Central memory CD8-positive, alpha-beta T cell (primary cell): Measurements from ENCODE around the gene PHACTR1.

ENCODE experiments used
- ATAC-seq: fragments of 150-1000 bp; cut with Tn5 transposase; replicated peaks from 2 replicates; pipeline ENCODE4 v1.10.0; 2022; ENCODE audit warnings: mild to moderate bottlenecking, moderate FRiP score, moderate number of reproducible peaks; ENCODE audit not compliant: poor library complexity, severe bottlenecking; ENCODE audit errors: extremely low read depth
- DNase-seq, 2 donors: peaks; one replicate each; pipeline ENCODE4 v3.0.0; 2021; ENCODE audit warnings: low spot score in 2 of 2
- H3K27ac Mint-ChIP-seq: one replicate; pipeline ENCODE4 v1.8.0; 2022; ENCODE audit warnings: low read depth, mild to moderate bottlenecking, moderate library complexity, mixed read lengths
- H3K27me3 Mint-ChIP-seq: one replicate; pipeline ENCODE4 v1.8.0; 2022; ENCODE audit warnings: mixed read lengths
- H3K36me3 Mint-ChIP-seq: one replicate; pipeline ENCODE4 v1.8.0; 2022; ENCODE audit warnings: mild to moderate bottlenecking, moderate library complexity, mixed read lengths; ENCODE audit not compliant: insufficient read depth
- H3K4me1 Mint-ChIP-seq: one replicate; pipeline ENCODE4 v1.8.0; 2022; ENCODE audit warnings: mixed read lengths
- H3K4me3 Mint-ChIP-seq: one replicate; pipeline ENCODE4 v1.8.0; 2022; ENCODE audit warnings: mild to moderate bottlenecking, moderate library complexity, mixed read lengths
- H3K9me3 Mint-ChIP-seq: one replicate; pipeline ENCODE4 v1.8.0; 2022; ENCODE audit warnings: mixed read lengths

PHACTR1 gene

DNA sequence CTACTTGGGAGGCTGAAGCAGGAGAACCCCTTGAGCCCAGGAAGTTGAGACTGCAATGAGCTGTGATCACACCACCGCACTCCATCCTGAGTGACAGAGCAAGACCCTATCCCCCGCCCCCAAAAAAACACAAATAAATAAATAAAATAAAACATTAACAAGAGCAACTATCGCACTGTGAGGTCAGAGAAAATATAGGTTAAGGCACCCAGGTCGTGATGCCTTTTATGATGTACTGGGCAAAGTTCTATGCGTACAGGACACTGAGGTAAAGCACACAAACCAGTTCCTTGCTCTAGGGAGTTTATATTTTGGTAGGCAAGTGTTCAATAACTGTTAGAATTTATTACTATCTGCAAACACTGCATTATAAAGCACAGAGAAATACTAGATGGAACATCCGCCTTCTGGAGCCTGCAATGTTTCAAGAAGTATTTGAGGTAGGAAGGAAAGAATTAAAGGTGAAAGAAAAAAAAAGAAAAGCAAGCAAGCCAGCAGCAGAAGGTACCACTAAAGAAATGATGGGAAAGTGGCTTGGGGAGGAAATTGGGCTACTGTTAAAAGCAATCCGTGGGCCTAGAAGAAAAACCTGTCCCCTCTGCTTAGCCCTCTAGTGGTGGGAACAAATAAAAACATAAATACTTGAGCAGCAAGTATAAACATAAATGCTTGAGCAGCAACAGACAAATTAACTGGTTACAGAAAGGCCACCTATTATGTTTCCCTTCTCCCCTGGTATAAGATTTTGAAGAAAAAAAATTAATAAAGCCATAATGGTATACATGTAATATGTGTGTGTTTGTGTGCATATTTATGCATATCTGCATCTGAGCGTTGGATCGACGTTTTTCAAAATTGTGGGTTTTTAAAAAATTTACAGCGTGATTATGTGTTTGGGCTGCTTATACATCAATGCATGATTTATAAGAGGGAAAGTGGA, 128.0 kb downstream of the PHACTR1 start:
- H3K4me1 Mint-ChIP-seq: no peaks in the 10 kb centered on the region
- H3K27ac Mint-ChIP-seq: no peak overlapping the region
- H3K27me3 Mint-ChIP-seq: peaks cover 19% of the 10 kb centered on the region
- DNase-seq (no peak), ATAC-seq (no peak)
- H3K4me3 Mint-ChIP-seq: no peak overlapping the region
- H3K36me3 Mint-ChIP-seq: no peaks in the 10 kb centered on the region
- no peaks in the 10 kb centered on the region for H3K9me3 Mint-ChIP-seq

DNA sequence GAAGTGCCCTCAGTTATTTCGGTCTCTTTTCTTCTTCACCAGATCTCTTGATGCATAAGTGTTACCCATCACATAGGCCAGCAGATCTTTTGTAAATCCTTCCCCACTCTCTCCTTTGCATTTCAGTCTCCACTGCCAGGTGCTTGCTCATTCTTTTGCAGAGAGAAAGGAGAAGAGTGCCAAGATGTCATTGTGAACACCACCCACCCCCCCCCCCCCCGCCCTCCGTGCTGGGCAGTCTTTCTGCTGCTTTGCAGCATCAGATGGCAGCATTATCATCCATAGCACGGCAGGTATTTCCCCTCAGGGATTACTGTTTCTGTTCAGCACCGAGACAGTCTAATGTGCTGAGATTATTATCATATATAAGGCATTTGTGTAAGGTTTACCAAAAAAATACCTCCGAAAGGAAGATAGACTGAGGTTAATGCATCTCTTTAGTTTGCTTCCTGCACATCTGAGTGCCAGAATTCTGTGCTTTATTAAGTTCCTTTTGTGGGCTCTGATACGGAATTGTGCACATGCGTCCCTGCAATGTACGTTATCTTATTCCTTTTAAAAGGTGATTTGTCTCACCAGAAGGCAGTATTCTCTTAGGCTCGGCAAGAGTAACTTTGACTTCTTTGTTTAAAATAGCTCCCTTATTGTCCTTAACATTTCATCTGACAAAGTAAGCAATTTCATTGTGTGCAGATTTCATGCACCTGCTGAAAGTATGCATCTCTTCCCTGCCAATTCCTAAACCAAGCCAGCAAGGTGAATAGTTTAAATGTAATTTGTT, 128.8 kb downstream of the PHACTR1 start:
- no peak for DNase-seq
- Mint-ChIP-seq H3K9me3 (no peaks in the 10 kb centered on the region), H3K36me3 (no peaks in the 10 kb centered on the region), H3K4me1 (no peaks in the 10 kb centered on the region), H3K4me3 (no peak overlapping the region), H3K27me3 (peaks cover 27% of the 10 kb centered on the region), H3K27ac (no peak overlapping the region)
- no peak for ATAC-seq

DNA sequence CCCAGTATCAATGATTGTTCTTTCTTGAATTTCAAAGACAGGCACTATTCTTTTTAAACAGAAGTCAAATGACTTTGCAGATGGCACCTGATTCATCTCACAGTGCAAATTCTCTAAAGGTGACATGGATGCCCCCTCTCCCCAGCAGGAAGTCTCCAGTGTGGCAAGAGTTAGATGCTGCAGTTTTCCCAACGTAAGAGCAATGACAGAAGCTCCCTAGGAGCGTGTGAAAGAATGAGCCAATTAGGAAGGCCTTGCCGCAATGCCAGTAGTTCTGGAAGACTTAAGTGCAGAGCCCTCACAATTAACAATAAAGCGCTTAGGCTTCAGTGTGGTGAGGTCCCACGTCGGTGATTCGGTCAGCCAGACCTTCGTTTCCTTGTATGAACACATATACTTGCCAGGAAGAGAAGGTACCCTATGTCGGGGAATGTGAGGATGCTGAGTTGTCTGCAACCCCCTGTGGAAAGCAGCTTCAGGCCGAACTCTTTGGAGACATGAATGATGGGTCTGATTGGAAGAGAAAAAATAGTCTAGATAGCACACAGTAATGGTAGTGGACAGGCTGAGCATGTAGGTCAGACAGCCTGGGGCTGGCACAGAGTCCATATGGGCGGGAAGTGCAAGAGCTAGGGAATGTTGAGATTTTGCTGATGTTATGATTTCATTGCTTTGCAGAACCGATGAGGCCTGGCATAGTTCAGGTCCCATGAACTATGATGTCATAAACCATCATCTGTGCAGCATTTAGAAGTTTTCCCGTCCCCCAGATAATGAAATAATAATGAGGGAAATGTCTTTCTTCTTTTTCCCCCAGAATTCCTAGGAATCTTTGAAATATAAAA, 132.6 kb downstream of the PHACTR1 start:
- Mint-ChIP-seq H3K9me3 (no peaks in the 10 kb centered on the region), H3K4me3 (no peak overlapping the region), H3K36me3 (no peaks in the 10 kb centered on the region), H3K4me1 (no peaks in the 10 kb centered on the region), H3K27me3 (peaks cover 39% of the 10 kb centered on the region), H3K27ac (no peak overlapping the region)
- DNase-seq: no peak
- no peak for ATAC-seq

DNA sequence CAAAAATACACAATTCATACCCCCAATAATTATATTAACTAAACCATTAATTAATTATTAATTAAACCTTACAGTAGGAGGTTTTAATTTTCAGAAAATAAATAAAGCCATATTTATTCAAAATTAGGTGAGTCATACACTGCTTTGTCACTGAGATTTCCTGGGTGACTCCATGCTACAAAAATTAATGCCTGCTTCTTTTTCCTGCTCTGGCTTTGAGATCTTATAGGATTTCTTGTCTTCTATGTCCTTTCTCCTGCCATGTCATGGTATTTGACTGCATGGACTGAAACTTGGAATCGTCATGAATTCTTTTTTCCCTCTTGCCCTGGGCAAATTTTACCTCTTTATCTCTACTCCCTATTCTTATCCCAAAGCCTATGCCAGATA, 133.2 kb downstream of the PHACTR1 start:
- Mint-ChIP-seq H3K4me3 (no peak overlapping the region), H3K9me3 (no peaks in the 10 kb centered on the region), H3K27ac (no peak overlapping the region), H3K4me1 (no peaks in the 10 kb centered on the region), H3K36me3 (no peaks in the 10 kb centered on the region), H3K27me3 (peaks cover 39% of the 10 kb centered on the region)
- ATAC-seq (no peak), DNase-seq (no peak)

DNA sequence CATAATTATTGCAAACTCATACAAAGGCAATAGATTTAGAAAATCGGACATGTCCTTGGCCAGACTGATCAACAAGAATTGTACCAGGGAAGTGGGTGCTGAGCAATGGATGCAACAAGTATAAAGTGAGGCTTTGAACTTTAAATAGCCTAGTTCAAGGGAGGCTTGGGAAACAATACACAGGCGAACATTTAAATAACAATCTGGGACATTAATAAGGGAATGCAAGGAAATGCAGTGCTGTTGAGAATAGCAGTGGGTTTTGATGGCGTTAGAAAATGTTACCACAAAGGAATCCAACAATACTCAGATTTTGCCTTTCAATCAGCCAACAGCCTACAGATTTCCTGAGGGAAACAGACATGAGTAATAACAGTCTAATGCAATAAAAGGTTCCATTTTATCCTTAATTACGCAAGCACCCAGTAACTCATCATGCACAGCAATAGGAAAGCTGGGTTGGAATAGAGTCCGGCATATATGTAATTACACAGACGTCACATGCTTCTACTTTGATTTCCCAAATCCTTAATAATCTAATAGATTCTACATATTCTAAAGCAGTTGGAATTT, 134.6 kb downstream of the PHACTR1 start:
- Mint-ChIP-seq H3K36me3 (no peaks in the 10 kb centered on the region), H3K27ac (no peak overlapping the region), H3K4me1 (no peaks in the 10 kb centered on the region), H3K27me3 (peaks cover 39% of the 10 kb centered on the region), H3K9me3 (no peaks in the 10 kb centered on the region), H3K4me3 (no peak overlapping the region)
- ATAC-seq (no peak), DNase-seq (no peak)

DNA sequence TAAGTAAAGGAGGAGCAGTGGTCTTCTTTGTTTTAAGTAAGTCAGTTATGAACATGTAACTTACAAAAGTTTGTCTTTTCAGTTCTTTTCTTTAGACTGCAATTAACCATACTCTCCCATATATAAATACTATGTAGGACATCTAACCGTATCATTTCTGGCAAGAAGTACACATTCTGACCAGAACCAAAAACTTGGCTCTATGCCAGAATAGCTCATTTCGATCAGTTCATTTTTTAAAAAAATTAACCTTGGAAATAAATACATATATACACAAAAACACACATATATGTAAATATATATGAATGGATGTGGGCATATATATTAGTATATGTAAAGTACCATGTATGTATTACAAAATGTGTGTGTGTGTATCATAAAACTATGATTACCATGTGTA, 145.0 kb downstream of the PHACTR1 start:
- H3K9me3 Mint-ChIP-seq: no peaks in the 10 kb centered on the region
- DNase-seq (no peak), ATAC-seq (no peak)
- no peak overlapping the region for H3K4me3 Mint-ChIP-seq
- no peaks in the 10 kb centered on the region for H3K36me3 Mint-ChIP-seq
- H3K27me3 Mint-ChIP-seq: peaks cover 27% of the 10 kb centered on the region
- H3K4me1 Mint-ChIP-seq: no peaks in the 10 kb centered on the region
- no peak overlapping the region for H3K27ac Mint-ChIP-seq

- DNase-seq (no peak), ATAC-seq (no peak)
- H3K27ac Mint-ChIP-seq: no peak overlapping the region
- no peaks in the 10 kb centered on the region for H3K36me3 Mint-ChIP-seq
- no peaks in the 10 kb centered on the region for H3K4me1 Mint-ChIP-seq
- no peaks in the 10 kb centered on the region for H3K9me3 Mint-ChIP-seq
- no peak overlapping the region for H3K4me3 Mint-ChIP-seq
- H3K27me3 Mint-ChIP-seq: peaks cover 25% of the 10 kb centered on the region
Measured at GRCh38 chr6:12865117-12865516, 148.6 kb downstream of the PHACTR1 start.

GRCh38 chr6:12865671-12866181, 149.2 kb downstream of the PHACTR1 start:
- H3K9me3 Mint-ChIP-seq: no peaks in the 10 kb centered on the region
- H3K4me1 Mint-ChIP-seq: no peaks in the 10 kb centered on the region
- no peak for DNase-seq
- ATAC-seq: no peak
- H3K27me3 Mint-ChIP-seq: peaks cover 21% of the 10 kb centered on the region
- H3K27ac Mint-ChIP-seq: no peak overlapping the region
- no peak overlapping the region for H3K4me3 Mint-ChIP-seq
- H3K36me3 Mint-ChIP-seq: no peaks in the 10 kb centered on the region

DNA sequence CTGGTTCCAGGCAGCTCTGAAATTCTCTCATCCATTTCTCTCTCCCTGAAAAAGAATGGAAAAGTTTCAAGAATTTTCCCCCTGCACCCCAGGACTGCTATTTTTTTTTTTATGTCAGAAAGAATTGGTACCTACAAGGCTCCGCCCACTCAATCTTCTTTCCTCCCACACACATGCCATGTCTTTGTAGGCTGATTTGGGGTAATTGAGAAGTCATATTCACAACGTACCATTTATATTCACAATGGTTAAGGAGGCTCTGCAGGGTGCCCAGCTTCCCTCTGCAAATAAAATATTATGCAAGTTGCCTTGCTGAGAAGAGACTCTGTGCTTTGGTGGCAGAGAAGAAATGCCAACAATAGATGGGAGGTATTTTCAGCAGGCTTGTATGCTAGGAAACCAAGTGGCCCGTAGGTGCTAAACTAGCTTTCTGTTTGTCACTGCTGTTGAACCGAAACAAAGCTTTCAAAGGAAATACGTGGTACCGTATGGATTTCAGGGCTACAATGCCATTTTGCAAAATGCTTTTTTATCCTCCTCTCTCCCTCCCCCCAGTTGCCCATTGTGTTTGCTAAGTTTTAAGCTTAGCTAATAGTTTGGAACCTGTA, 150.0 kb downstream of the PHACTR1 start:
- H3K27me3 Mint-ChIP-seq: peaks cover 19% of the 10 kb centered on the region

DNA sequence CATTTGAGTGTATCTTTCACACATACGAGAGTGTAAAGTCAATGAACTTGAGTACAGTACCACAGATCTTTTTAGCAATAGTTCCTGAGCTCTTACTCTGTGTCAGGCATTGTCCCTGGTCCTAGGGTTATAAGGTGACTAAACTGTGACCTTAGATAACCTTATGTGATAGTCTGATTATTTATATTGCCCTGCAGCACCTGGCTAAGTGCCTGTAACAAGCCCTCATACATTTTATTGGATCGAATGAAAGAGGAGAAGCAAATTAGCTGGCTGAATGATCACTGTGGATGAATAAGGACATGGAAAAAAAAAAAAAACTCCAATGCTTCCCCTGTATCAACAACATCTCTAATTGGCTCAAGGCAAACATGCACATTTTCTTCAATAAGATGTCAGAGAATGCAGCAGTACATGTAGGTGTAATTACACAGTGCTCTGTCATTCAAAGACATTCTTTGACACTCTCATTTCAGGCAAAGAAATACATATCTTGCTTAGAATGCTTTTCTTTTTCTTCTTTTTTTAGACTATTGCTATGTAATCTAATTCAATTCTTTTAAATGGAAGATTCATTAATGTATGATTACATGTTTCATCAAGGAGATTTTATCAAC, 153.4 kb downstream of the PHACTR1 start:
- DNase-seq (no peak), ATAC-seq (no peak)
- Mint-ChIP-seq H3K4me1 (no peaks in the 10 kb centered on the region), H3K4me3 (no peak overlapping the region), H3K27ac (no peak overlapping the region), H3K9me3 (no peaks in the 10 kb centered on the region), H3K36me3 (no peaks in the 10 kb centered on the region), H3K27me3 (peaks cover 19% of the 10 kb centered on the region)

More for the DNA sequence above, 150.0 kb downstream of the PHACTR1 start:
- Mint-ChIP-seq H3K36me3 (no peaks in the 10 kb centered on the region), H3K9me3 (no peaks in the 10 kb centered on the region), H3K4me1 (no peaks in the 10 kb centered on the region), H3K4me3 (no peak overlapping the region), H3K27ac (no peak overlapping the region)
- DNase-seq (no peak), ATAC-seq (no peak)

- no peak for DNase-seq
- H3K27me3 Mint-ChIP-seq: peaks cover 19% of the 10 kb centered on the region
- no peaks in the 10 kb centered on the region for H3K4me1 Mint-ChIP-seq
- H3K4me3 Mint-ChIP-seq: no peak overlapping the region
- H3K9me3 Mint-ChIP-seq: no peaks in the 10 kb centered on the region
- H3K27ac Mint-ChIP-seq: no peak overlapping the region
- no peak for ATAC-seq
- no peaks in the 10 kb centered on the region for H3K36me3 Mint-ChIP-seq
Measured at GRCh38 chr6:12873691-12874090, 157.1 kb downstream of the PHACTR1 start.
